Measurements from ENCODE around the gene CRIM1.

- TF ChIP-seq POLR2A (IDR thresholded peaks at IDR 0.05) (no peak), POLR2AphosphoS5 (IDR thresholded peaks at IDR 0.05) (no peak), CTCF (IDR thresholded peaks at IDR 0.05 in 8 of 11, conservative IDR thresholded peaks at IDR 0.05 in 3 of 11) (no peak)
These were observed 17.8 kb downstream of the CRIM1 start for GRCh38 chr2:36373149-36373926.

Data from spleen (tissue), 7 donors.